Sigmoid colon (tissue), 7 donors: ENCODE measurements around the gene ATXN1. TPM values are rescaled to one million over a fixed set of nuclear protein-coding genes. Genes with fewer than 3 reads are reported as not detected.

Source experiments
- DNase-seq: peaks from one replicate; pipeline ENCODE4 v3.0.0-alpha.2; 2019
- H3K27ac ChIP-seq, 4 donors: fragments of 200-600 bp; sonication (generic); one replicate each; pipeline ENCODE4 v1.5.1; 2016 to 2019; ENCODE audit warnings: mild to moderate bottlenecking in 1 of 4
- H3K27me3 ChIP-seq, 3 donors: fragments of 200-600 bp; sonication (generic); one replicate each; pipeline ENCODE4 v1.5.1; 2019; ENCODE audit warnings: mild to moderate bottlenecking in 1 of 3
- H3K36me3 ChIP-seq, 4 donors: fragments of 200-600 bp; sonication (generic); one replicate each; pipeline ENCODE4 v1.5.1; 2016 to 2019
- H3K4me1 ChIP-seq, 4 donors: fragments of 200-600 bp; sonication (generic); one replicate each; pipeline ENCODE4 v1.5.1; 2017 to 2019
- H3K4me3 ChIP-seq, 4 donors: fragments of 200-600 bp; sonication (generic); one replicate each; pipeline ENCODE4 v1.5.1; 2017 to 2019; ENCODE audit warnings: mild to moderate bottlenecking in 2 of 4, moderate library complexity in 1 of 4
- H3K9me3 ChIP-seq, 4 donors: fragments of 200-600 bp in 3 of 4; sonication (generic) in 3 of 4; one replicate each; pipeline versions ENCODE4 v1.5.1 to v1.6.1; 2013 to 2019
- CTCF ChIP-seq, 4 experiments: fragments of 450-650 bp in 3 of 4; fragments of 200-600 bp in 1 of 4; IDR thresholded peaks; one replicate each; pipeline ENCODE4 v1.5.1; 2016 to 2019; ENCODE audit warnings: antibody characterized with exemption in 4 of 4, mild to moderate bottlenecking in 3 of 4, moderate library complexity in 2 of 4
- EP300 ChIP-seq, 4 donors: sonication (generic); formaldehyde crosslinking; IDR thresholded peaks; one replicate each; pipeline ENCODE4 v1.6.1; 2017; ENCODE audit warnings: antibody characterized with exemption in 4 of 4
- POLR2A ChIP-seq, 2 donors: fragments of 450-650 bp; IDR thresholded peaks; one replicate each; pipeline ENCODE4 v1.6.1; 2016; ENCODE audit warnings: antibody characterized with exemption in 2 of 2, mild to moderate bottlenecking in 2 of 2, moderate library complexity in 2 of 2
- POLR2AphosphoS5 ChIP-seq, 4 donors: sonication (generic); formaldehyde crosslinking; IDR thresholded peaks; one replicate each; pipeline ENCODE4 v1.6.1; 2017; ENCODE audit warnings: antibody characterized with exemption in 4 of 4
- WGBS, 2 donors: extraction: QIAGEN DNeasy Blood & Tissue Kit; methylation state at CpG; one replicate each; pipeline ENCODE4 v1.1.7; 2013; 5-methylcytosine and 5-hydroxymethylcytosine counted together
- intact Hi-C: fragments of 100-400 bp; cut with DNase I; formaldehyde crosslinking; loops from one replicate; pipeline ENCODE4 v1.15.1; 2023
- polyA plus RNA-seq, 3 donors: library from polyadenylated mRNA; stranded (reverse); fragments of 200-250 nt; gene quantifications; one replicate each; pipeline ENCODE4 v1.2.3, GENCODE V29; 2013
- total RNA-seq, 4 donors: library from RNA; depleted of rRNA; stranded (reverse); fragments of >200 nt; gene quantifications; one replicate each; pipeline ENCODE4 v1.1.0, GENCODE V29; 2016
- donor health status: healthy with polysubstance abuse.
- donor health status: Bipolar disorder and iron deficiency.
- donor health status: healthy.

The ATXN1 gene
- total and polyA plus RNA-seq, 7 donors: 4.8 to 95.3 (median 37.7) TPM

GRCh38 chr6:16493802-16494201 is 267.5 kb downstream of the ATXN1 start:
- no peaks in the 10 kb centered on the region for H3K27me3 ChIP-seq
- no peak overlapping the region for H3K27ac ChIP-seq
- no peak for DNase-seq
- no peaks in the 10 kb centered on the region for H3K9me3 ChIP-seq
- no peak overlapping the region for H3K4me3 ChIP-seq
- intact Hi-C loops: no loop called here
- H3K36me3 ChIP-seq: no peaks in the 10 kb centered on the region
- H3K4me1 ChIP-seq: peaks cover 0 to 24% (median 12%) of the 10 kb centered on the region in 4 donors
- no peak for TF ChIP-seq CTCF (IDR thresholded peaks at IDR 0.05)
- TF ChIP-seq POLR2AphosphoS5 (IDR thresholded peaks at IDR 0.05): no peak
- TF ChIP-seq POLR2A (IDR thresholded peaks at IDR 0.05): no peak
- no peak for TF ChIP-seq EP300 (IDR thresholded peaks at IDR 0.05)

DNA sequence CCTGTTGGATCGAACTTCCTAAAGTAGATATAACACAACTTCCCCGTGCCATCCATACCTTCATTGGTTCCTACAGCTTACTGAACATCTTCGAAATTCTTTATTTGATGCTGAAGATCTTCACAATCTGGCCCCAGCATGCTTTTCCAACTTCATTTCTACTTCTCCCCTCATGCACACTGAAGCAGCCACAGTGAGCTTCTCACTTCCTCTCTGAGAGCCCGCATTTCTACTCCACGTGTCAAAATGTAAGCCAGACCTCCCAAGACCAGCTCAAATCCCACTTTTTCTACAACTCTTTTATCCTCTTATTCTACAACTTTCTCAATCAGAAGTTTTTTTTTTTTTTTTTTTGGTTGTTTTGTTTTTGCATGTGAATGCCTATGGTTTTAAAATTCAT is 268.1 kb downstream of the ATXN1 start:
- TF ChIP-seq POLR2A (IDR thresholded peaks at IDR 0.05): no peak
- no peak for TF ChIP-seq EP300 (IDR thresholded peaks at IDR 0.05)
- TF ChIP-seq CTCF (IDR thresholded peaks at IDR 0.05): no peak
- TF ChIP-seq POLR2AphosphoS5 (IDR thresholded peaks at IDR 0.05): no peak
- no peak overlapping the region for H3K27ac ChIP-seq
- WGBS, 2 donors: 83 to 93% methylated on average over 5 of the region's 5 CpGs
- no peaks in the 10 kb centered on the region for H3K27me3 ChIP-seq
- DNase-seq: no peak
- H3K4me3 ChIP-seq: no peak overlapping the region
- intact Hi-C loops: no loop called here
- H3K4me1 ChIP-seq: peaks cover 0 to 24% (median 12%) of the 10 kb centered on the region in 4 donors
- H3K36me3 ChIP-seq: no peaks in the 10 kb centered on the region
- H3K9me3 ChIP-seq: no peaks in the 10 kb centered on the region

- intact Hi-C loops: no loop called here
- WGBS, 2 donors: 93 to 95% methylated on average over 5 of the region's 5 CpGs
- no peak overlapping the region for H3K4me3 ChIP-seq
- no peaks in the 10 kb centered on the region for H3K9me3 ChIP-seq
- H3K27me3 ChIP-seq: no peaks in the 10 kb centered on the region
- H3K27ac ChIP-seq: no peak overlapping the region
- DNase-seq: no peak
- no peaks in the 10 kb centered on the region for H3K36me3 ChIP-seq
- peaks cover 0 to 16% (median 6%) of the 10 kb centered on the region in 4 donors for H3K4me1 ChIP-seq
- TF ChIP-seq CTCF (IDR thresholded peaks at IDR 0.05) (no peak), EP300 (IDR thresholded peaks at IDR 0.05) (no peak), POLR2A (IDR thresholded peaks at IDR 0.05) (no peak), POLR2AphosphoS5 (IDR thresholded peaks at IDR 0.05) (no peak)
These were observed 269.5 kb downstream of the ATXN1 start for GRCh38 chr6:16491666-16492313.

GRCh38 chr6:16490616-16491015 is 270.6 kb downstream of the ATXN1 start:
- peaks cover 0 to 4% (median 0%) of the 10 kb centered on the region in 4 donors for H3K36me3 ChIP-seq
- DNase-seq: no peak
- no peaks in the 10 kb centered on the region for H3K9me3 ChIP-seq
- intact Hi-C loops: no loop called here
- WGBS, 2 donors: 94 to 95% methylated on average over 2 of the region's 2 CpGs
- peaks cover 0 to 9% (median 4%) of the 10 kb centered on the region in 4 donors for H3K4me1 ChIP-seq
- no peak overlapping the region for H3K4me3 ChIP-seq
- TF ChIP-seq CTCF (IDR thresholded peaks at IDR 0.05): no peak
- no peak for TF ChIP-seq POLR2A (IDR thresholded peaks at IDR 0.05)
- TF ChIP-seq EP300 (IDR thresholded peaks at IDR 0.05): no peak
- no peak for TF ChIP-seq POLR2AphosphoS5 (IDR thresholded peaks at IDR 0.05)
- no peak overlapping the region for H3K27ac ChIP-seq
- H3K27me3 ChIP-seq: no peaks in the 10 kb centered on the region

GRCh38 chr6:16488813-16489212 is 272.4 kb downstream of the ATXN1 start:
- no peak for DNase-seq
- Histone ChIP-seq H3K4me3 (no peak overlapping the region), H3K27me3 (no peaks in the 10 kb centered on the region), H3K27ac (no peak overlapping the region), H3K4me1 (no peaks in the 10 kb centered on the region), H3K36me3 (peaks cover 0 to 22% (median 0%) of the 10 kb centered on the region in 4 donors), H3K9me3 (no peaks in the 10 kb centered on the region)
- intact Hi-C loops: no loop called here
- TF ChIP-seq CTCF (IDR thresholded peaks at IDR 0.05) (no peak), EP300 (IDR thresholded peaks at IDR 0.05) (no peak), POLR2AphosphoS5 (IDR thresholded peaks at IDR 0.05) (no peak), POLR2A (IDR thresholded peaks at IDR 0.05) (no peak)
- WGBS, 2 donors: 86 to 95% methylated on average over 2 of the region's 2 CpGs
